ENCODE measurements around the gene ZNF501.
A peak's percentile ranks its signal among the peaks of the same experiment; 100 is the strongest.

The ZNF501 gene

GRCh38 chr3:44729384-44729910 lies at the start of gene ZNF501:
TSS of gene ZNF501 (plus strand) at chr3:44729635. CDS start at chr3:44734422, 4,787 bp downstream.
- peak; percentile 70 to 73 for DNase-seq

- DNase-seq, result no peak
Measured at GRCh38 chr3:44680921-44681455, 48.4 kb upstream of the ZNF501 start.

DNA sequence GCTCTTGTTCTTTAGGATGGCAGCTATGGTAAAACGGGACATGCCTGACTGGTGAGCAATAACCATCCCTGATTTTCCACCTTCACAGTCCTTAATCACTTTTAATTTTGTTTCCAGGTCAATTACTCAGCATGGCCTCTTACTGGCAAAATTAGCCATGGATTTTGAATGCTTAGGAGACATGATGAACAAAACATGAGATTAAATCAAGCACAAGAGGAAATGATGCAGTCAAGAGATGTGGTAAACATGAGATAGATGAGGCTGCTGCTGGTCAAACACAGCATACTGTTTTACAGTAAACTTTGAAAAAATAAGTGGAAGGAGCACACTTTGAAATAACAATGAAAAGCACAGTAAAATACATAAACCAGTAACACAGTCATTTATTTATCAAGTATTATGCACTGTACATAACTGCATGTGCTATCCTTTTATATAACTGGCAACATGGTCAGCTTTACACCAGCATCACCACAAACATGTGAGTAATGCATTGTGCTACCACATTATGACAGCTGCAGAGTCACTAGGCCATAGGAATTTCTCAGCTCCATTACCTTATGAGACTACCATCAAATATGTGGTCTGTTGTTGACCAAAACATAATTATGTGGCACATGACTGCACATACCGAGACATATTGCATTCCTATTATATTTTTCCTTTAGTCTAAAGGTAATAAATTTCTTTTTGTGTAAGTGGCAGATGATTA lies 47.1 kb upstream of the ZNF501 start:
- DNase-seq, result no peak

DNA sequence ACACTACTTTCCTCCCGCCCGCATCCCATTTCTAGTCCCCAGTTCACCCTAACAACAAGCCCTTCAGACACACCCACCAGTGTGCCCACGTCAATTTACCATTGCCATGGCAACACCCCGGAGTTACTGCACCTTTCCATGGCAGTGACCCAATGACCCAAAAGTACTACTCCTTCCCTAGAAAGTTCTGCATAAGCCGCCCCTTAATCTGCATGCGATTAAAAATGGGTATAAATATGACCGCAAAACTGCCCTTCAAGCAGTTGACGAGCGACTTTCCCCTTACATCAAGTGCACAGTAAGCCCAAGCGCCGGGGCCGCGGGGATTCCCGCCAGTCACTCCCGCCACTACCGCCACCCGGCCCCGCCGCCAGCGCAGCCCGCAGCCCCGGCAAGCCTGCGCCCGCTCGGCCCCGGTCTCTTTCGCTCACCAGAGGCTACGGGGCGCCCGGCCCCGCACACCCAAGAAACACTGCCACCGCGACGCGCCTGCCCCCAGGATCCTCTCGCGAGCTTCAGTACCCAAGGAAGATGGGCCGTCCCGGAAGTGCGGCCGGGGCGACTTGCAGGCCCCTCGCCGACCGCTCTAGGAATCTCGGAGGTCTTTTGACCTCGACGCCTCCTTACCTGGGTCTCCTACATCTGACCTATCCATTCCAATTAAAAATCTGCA lies 44.2 kb upstream of the ZNF501 start:
- peak; percentile 18 to 34 for DNase-seq

DNA sequence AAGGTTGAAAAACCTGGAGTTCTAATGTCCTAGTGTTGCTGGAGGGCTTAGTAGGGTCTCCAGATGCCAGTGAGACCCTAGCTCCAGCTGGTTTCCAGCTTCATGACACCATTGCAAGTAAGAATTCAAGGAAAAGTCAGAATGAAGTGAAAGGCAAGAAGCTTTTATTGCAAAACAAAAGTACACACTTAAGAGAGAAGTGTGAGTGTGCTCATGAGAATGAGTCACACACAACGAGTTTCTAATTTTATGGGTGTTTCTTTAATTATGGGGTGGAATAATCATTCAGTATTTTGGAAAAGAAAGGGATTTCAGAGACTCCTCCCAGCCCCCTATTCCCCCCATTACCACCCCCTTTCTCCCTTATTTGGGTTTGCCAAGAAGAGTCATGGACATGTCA lies 41.5 kb upstream of the ZNF501 start:
- DNase-seq, result no peak

GRCh38 chr3:44712455-44713075 lies 16.9 kb upstream of the ZNF501 start, which contains the start of gene ZNF502:
TSS of gene ZNF502 (plus strand) at chr3:44712660. CDS start at chr3:44720262, 7,602 bp downstream.
- DNase-seq, result peak; percentile 15 to 46

GRCh38 chr3:44721231-44722102 lies 8.0 kb upstream of the ZNF501 start:
- DNase-seq, result no peak

GRCh38 chr3:44722103-44722401 lies 7.4 kb upstream of the ZNF501 start:
- DNase-seq, result no peak

DNA sequence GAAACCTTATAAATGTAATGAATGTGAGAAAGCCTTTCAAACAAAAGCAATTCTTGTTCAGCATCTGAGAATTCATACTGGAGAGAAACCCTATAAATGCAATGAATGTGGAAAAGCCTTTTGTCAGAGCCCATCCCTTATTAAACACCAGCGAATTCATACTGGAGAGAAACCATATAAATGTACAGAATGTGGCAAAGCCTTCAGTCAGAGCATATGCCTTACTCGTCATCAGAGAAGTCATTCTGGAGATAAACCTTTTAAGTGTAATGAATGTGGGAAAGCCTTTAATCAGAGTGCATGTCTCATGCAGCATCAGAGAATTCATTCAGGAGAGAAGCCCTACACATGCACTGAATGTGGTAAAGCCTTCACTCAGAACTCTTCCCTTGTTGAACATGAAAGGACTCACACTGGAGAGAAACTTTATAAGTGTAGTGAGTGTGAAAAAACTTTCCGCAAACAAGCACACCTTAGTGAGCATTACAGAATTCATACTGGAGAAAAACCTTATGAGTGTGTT lies 5.3 kb downstream of the ZNF501 start:
- no peak for DNase-seq

- DNase-seq, result no peak
Measured at GRCh38 chr3:44761101-44761423, 31.6 kb downstream of the ZNF501 start.

- peak; percentile 98 to 99 for DNase-seq
Measured at GRCh38 chr3:44761424-44762169, 32.2 kb downstream of the ZNF501 start, which contains the start of the genes KIAA1143 and KIF15. TSS of gene KIAA1143 (minus strand) at chr3:44761619. CDS start at chr3:44761602, 17 bp downstream. TSS of gene KIF15 (plus strand) at chr3:44761794. CDS start at chr3:44761866, 72 bp downstream.

DNA sequence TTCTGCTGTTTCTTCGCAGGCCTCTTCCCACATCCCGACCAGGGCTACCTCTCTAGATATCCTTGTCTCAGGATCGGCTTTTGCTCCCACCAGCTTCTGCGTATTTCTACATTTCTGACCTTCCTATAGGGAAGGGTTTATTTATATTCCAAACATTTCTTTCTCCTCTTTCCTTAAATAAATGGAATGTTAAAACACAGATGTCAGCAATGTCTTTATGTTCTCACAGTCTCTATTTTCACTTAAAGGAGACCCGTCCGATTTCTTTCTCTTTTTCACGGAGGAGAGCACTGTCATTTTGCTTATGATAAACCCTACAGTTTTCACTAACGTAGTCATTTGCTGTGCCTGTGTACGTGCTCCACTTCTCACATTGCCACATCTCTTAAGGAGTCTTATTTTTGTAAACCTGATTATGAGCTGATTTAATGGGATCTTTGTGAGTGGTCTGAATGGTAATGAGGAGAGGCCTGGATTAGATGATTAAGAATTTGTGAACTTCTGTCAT lies 32.8 kb downstream of the ZNF501 start:
- DNase-seq, result no peak

- DNase-seq, result no peak
Measured at GRCh38 chr3:44762690-44763089, 33.3 kb downstream of the ZNF501 start.

DNA sequence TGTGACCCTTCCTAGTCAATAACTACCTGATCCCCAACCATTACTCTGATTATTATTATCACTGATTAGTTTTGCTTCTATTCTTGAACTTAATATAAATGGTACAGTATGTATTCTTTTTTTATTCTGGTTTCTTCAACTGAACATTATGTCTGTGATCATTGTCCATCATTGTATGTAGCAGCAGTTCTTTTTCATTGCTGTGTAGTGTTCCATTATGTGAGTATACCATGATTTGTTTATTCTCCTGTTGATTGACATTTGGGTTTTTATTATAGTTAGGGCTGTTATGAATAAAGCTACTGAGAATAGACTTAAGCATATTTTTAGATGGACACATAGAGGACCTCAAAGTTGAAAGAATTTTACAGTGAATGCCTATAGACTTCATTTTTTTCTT lies 34.8 kb downstream of the ZNF501 start:
- DNase-seq, result no peak

DNA sequence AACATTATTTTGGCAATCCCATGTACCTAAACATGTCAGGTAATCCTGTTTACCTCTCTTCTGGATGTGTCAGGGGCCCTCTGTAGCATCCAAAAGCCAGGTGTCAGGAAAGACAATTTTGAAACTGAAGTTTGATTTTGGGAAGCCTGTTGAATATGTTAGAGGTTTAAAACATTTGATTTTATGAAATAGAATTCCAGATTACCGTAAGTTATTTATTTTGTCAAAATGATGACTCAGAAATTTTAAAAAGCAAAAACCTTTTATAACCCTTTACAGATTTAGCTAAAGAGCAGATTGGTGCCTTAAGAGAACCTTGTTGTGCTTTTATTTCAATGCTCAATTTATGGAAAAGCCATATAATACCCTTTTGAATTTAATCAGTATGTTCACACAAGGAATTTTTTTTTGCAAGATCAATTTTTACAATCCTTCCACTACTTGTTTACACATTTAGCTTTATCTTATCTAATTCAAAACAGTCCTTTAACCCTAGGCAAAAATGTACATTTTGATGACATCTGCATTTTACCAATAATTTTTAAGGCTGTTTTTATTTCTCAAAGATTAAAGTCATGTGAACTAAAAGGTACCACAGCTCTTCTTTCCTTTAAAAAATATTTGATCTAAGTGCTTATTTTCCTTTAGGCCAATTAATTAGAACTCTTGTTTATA lies 42.1 kb downstream of the ZNF501 start:
- no peak for DNase-seq

DNA sequence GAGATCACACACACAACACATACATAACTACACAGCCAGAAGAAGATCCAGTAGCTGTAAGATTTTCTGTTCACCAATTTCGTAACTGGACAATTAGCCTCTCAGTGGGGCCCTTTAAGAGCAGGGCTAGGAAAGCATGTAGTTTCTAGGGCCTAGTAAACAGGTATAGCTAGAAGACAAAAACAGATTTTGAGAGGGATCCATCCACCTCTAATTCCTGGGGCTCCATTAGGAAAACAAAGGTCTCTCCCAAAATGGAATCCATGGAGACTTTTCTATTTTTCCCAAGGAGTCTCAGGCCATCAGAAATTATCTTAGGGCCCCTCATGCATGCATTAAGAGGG lies 42.6 kb downstream of the ZNF501 start:
- DNase-seq, result no peak

- no peak for DNase-seq
Measured at GRCh38 chr3:44782891-44783290, 53.5 kb downstream of the ZNF501 start.

All from stimulated activated CD4-positive, alpha-beta T cell treated with anti-CD3 and anti-CD28 coated beads, Interleukin-2, amount 100 ng/mL, for 48 hours (primary cell).